Hepatocyte (in vitro differentiated cells): ENCODE data around the gene SLC15A3.

Experiments
- EZH2 ChIP-seq: fragments of 200-600 bp; sonication (generic); IDR thresholded peaks from 2 replicates; pipeline ENCODE4 v1.6.1; 2016; ENCODE audit warnings: antibody characterized with exemption, mild to moderate bottlenecking, borderline replicate concordance
- TF ChIP-seq, protein P1 (sequence below): fragments of 200-600 bp; sonication (generic); IDR thresholded peaks from 2 replicates; pipeline ENCODE4 v1.5.1; 2016; ENCODE audit warnings: antibody characterized with exemption, mild to moderate bottlenecking; ENCODE audit not compliant: poor library complexity

DNA sequence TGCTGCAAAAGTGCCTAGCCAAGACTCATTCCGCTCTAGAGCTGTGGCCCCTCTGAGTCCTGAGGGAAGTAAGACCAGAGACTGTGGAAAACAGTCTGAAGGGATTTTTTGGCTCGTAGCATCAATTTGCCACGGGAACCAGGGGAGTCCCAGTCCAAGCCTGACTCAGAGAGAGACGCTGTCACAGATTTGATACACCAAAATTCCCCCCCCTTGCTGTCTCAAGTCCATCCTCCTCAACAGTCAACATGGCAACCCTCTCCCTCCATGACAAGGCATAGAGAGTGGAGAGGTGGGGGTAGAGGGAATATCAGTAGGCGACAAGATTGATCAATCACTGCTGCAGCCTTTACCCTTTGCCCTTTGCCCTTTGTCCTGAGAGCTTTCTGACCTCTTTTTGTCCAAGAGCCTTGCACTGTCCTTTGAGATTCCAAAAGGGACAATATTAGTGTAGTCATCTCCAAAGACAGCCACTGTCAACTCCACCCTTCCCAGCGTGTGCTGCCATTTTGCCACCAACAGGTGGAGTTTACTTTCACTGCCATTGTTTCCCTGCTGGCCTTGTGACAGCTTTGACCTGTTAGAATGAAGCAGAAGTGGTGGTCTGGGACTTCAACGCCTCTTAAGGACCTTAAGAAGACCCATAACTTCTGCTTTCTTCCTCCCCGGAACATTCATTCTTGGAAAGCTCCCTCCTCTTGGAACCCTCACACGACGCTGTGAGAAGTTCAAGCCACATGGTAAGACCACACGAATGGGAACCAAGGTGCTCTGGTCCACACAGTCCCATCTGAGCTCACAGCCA lies 7.3 kb downstream of the SLC15A3 start:
- TF ChIP-seq, protein P1, sequence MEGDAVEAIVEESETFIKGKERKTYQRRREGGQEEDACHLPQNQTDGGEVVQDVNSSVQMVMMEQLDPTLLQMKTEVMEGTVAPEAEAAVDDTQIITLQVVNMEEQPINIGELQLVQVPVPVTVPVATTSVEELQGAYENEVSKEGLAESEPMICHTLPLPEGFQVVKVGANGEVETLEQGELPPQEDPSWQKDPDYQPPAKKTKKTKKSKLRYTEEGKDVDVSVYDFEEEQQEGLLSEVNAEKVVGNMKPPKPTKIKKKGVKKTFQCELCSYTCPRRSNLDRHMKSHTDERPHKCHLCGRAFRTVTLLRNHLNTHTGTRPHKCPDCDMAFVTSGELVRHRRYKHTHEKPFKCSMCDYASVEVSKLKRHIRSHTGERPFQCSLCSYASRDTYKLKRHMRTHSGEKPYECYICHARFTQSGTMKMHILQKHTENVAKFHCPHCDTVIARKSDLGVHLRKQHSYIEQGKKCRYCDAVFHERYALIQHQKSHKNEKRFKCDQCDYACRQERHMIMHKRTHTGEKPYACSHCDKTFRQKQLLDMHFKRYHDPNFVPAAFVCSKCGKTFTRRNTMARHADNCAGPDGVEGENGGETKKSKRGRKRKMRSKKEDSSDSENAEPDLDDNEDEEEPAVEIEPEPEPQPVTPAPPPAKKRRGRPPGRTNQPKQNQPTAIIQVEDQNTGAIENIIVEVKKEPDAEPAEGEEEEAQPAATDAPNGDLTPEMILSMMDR = no peak
- TF ChIP-seq EZH2 = no peak
